IPS-18a (cell line): ENCODE results near the gene PRKAR1B.
"Not testable (repeated sequence)": the region's sequence is repeated elsewhere in the genome, so short reads cannot be mapped to it uniquely, and the experiment has no call there.

ENCODE experiments used
- H3K27ac ChIP-seq: one replicate; pipeline ENCODE4 v1.5.1; 2013; ENCODE audit warnings: low read length
- H3K27me3 ChIP-seq: one replicate; pipeline ENCODE4 v1.6.1; 2013; ENCODE audit warnings: mild to moderate bottlenecking, low read length; ENCODE audit not compliant: control insufficient read depth, insufficient read depth
- H3K36me3 ChIP-seq: one replicate; pipeline ENCODE4 v1.6.1; 2013; ENCODE audit warnings: low read depth, low read length; ENCODE audit not compliant: control insufficient read depth
- H3K4me1 ChIP-seq: one replicate; pipeline ENCODE4 v1.6.1; 2013; ENCODE audit warnings: low read depth, low read length; ENCODE audit not compliant: control insufficient read depth
- H3K4me3 ChIP-seq: one replicate; pipeline ENCODE4 v1.5.1; 2013; ENCODE audit warnings: low read length
- H3K9ac ChIP-seq: one replicate; pipeline ENCODE4 v1.6.1; 2013; ENCODE audit warnings: mild to moderate bottlenecking, low read length, moderate library complexity
- H3K9me3 ChIP-seq: one replicate; pipeline ENCODE4 v1.6.1; 2013; ENCODE audit warnings: low read depth, low read length; ENCODE audit not compliant: control insufficient read depth

The PRKAR1B gene

GRCh38 chr7:657010-657409 is 70.1 kb downstream of the PRKAR1B start:
- H3K9me3 ChIP-seq, H3K9ac ChIP-seq, H3K4me1 ChIP-seq, H3K36me3 ChIP-seq, H3K4me3 ChIP-seq, H3K27ac ChIP-seq, H3K27me3 ChIP-seq: not testable (repeated sequence)

GRCh38 chr7:655758-656157 is 71.3 kb downstream of the PRKAR1B start:
- Histone ChIP-seq H3K27ac (no peak overlapping the region), H3K4me3 (no peak overlapping the region), H3K9ac (no peak overlapping the region), H3K27me3 (no peaks in the 10 kb centered on the region), H3K36me3 (peaks cover 3% of the 10 kb centered on the region), H3K9me3 (no peaks in the 10 kb centered on the region), H3K4me1 (no peaks in the 10 kb centered on the region)

GRCh38 chr7:653829-654764 is 73.0 kb downstream of the PRKAR1B start:
- Histone ChIP-seq H3K36me3 (peaks cover 3% of the 10 kb centered on the region), H3K9ac (no peak overlapping the region), H3K4me3 (no peak overlapping the region), H3K27me3 (no peaks in the 10 kb centered on the region), H3K4me1 (no peaks in the 10 kb centered on the region), H3K9me3 (no peaks in the 10 kb centered on the region), H3K27ac (no peak overlapping the region)

GRCh38 chr7:652881-653280 is 74.2 kb downstream of the PRKAR1B start:
- Histone ChIP-seq H3K27ac (no peak overlapping the region), H3K9me3 (no peaks in the 10 kb centered on the region), H3K9ac (no peak overlapping the region), H3K27me3 (no peaks in the 10 kb centered on the region), H3K36me3 (peaks cover 3% of the 10 kb centered on the region), H3K4me1 (no peaks in the 10 kb centered on the region), H3K4me3 (no peak overlapping the region)

GRCh38 chr7:652167-652566 is 74.9 kb downstream of the PRKAR1B start:
- H3K9ac ChIP-seq, H3K9me3 ChIP-seq, H3K27ac ChIP-seq, H3K27me3 ChIP-seq, H3K4me3 ChIP-seq, H3K36me3 ChIP-seq, H3K4me1 ChIP-seq: not testable (repeated sequence)

GRCh38 chr7:651032-651728 is 75.9 kb downstream of the PRKAR1B start:
- Histone ChIP-seq H3K9me3 (no peaks in the 10 kb centered on the region), H3K27me3 (no peaks in the 10 kb centered on the region), H3K4me3 (no peak overlapping the region), H3K9ac (no peak overlapping the region), H3K4me1 (no peaks in the 10 kb centered on the region), H3K36me3 (no peaks in the 10 kb centered on the region), H3K27ac (no peak overlapping the region)

- H3K4me1 ChIP-seq, result no peaks in the 10 kb centered on the region
- H3K9ac ChIP-seq, result no peak overlapping the region
- no peaks in the 10 kb centered on the region for H3K9me3 ChIP-seq
- H3K4me3 ChIP-seq, result no peak overlapping the region
- H3K27ac ChIP-seq, result no peak overlapping the region
- H3K36me3 ChIP-seq, result no peaks in the 10 kb centered on the region
- H3K27me3 ChIP-seq, result no peaks in the 10 kb centered on the region
Observed at GRCh38 chr7:650339-651031, 76.6 kb downstream of the PRKAR1B start.

- Histone ChIP-seq H3K9ac (no peak overlapping the region), H3K4me3 (no peak overlapping the region), H3K4me1 (no peaks in the 10 kb centered on the region), H3K9me3 (no peaks in the 10 kb centered on the region), H3K36me3 (no peaks in the 10 kb centered on the region), H3K27ac (no peak overlapping the region), H3K27me3 (no peaks in the 10 kb centered on the region)
Observed at GRCh38 chr7:646951-647350, 80.1 kb downstream of the PRKAR1B start.

- Histone ChIP-seq H3K4me1 (no peaks in the 10 kb centered on the region), H3K27me3 (no peaks in the 10 kb centered on the region), H3K9ac (no peak overlapping the region), H3K4me3 (no peak overlapping the region), H3K9me3 (no peaks in the 10 kb centered on the region), H3K36me3 (no peaks in the 10 kb centered on the region), H3K27ac (no peak overlapping the region)
Observed at GRCh38 chr7:646487-646886, 80.6 kb downstream of the PRKAR1B start.

- H3K27ac ChIP-seq, result no peak overlapping the region
- no peaks in the 10 kb centered on the region for H3K27me3 ChIP-seq
- H3K9ac ChIP-seq, result no peak overlapping the region
- H3K4me3 ChIP-seq, result no peak overlapping the region
- no peaks in the 10 kb centered on the region for H3K36me3 ChIP-seq
- no peaks in the 10 kb centered on the region for H3K9me3 ChIP-seq
- no peaks in the 10 kb centered on the region for H3K4me1 ChIP-seq
Observed at GRCh38 chr7:645606-646005, 81.5 kb downstream of the PRKAR1B start.

- no peaks in the 10 kb centered on the region for H3K36me3 ChIP-seq
- H3K9ac ChIP-seq, result no peak overlapping the region
- no peak overlapping the region for H3K27ac ChIP-seq
Observed at GRCh38 chr7:644381-645305, 82.4 kb downstream of the PRKAR1B start.

More at GRCh38 chr7:644381-645305, 82.4 kb downstream of the PRKAR1B start:
- Histone ChIP-seq H3K4me3 (no peak overlapping the region), H3K4me1 (no peaks in the 10 kb centered on the region), H3K9me3 (no peaks in the 10 kb centered on the region), H3K27me3 (no peaks in the 10 kb centered on the region)
